AG04450 (cell line): ENCODE measurements around the gene TRAK1. TPM values are rescaled to one million over a fixed set of nuclear protein-coding genes. Genes with fewer than 3 reads are reported as not detected.

ENCODE experiments used
- CTCF ChIA-PET: fragments of 300-600, 350-600 bp; formaldehyde crosslinking; extraction: SDS; loops from one replicate; lab custom pipeline; 2022; ENCODE audit warnings: antibody characterized with exemption, inconsistent platforms; lab: Charles Lee
- POLR2A ChIA-PET: fragments of 350-600 bp; formaldehyde crosslinking; extraction: SDS; loops from one replicate; lab custom pipeline; 2021; ENCODE audit warnings: antibody characterized with exemption, inconsistent platforms; lab: Yijun Ruan, JAX
- DNase-seq: peaks from one replicate; pipeline ENCODE4 v3.0.0-alpha.2; 2011; ENCODE audit warnings: low read depth, low spot score
- H3K27ac ChIP-seq: one replicate; pipeline ENCODE4 v1.5.1; 2012; ENCODE audit warnings: low read depth, low read length, control low read depth
- H3K27me3 ChIP-seq: one replicate; pipeline ENCODE4 v1.6.0; 2012; ENCODE audit warnings: low read length; ENCODE audit not compliant: control insufficient read depth, insufficient read depth
- H3K4me3 ChIP-seq: 2 replicates; pipeline ENCODE4 v1.5.1; 2011; ENCODE audit warnings: mild to moderate bottlenecking, low read depth, low read length, control low read depth
- H3K9me3 ChIP-seq: 2 replicates; pipeline ENCODE4 v1.5.1; 2012; ENCODE audit warnings: low read length; ENCODE audit not compliant: control insufficient read depth, insufficient read depth
- CTCF ChIP-seq: IDR thresholded peaks from 2 replicates; pipeline ENCODE4 v1.5.1; 2011; ENCODE audit warnings: low read depth, low read length, control low read depth, inconsistent platforms
- polyA plus RNA-seq: library from polyadenylated mRNA; depleted of rRNA; stranded (reverse); fragments of >200 nt; gene quantifications from 2 replicates; pipeline ENCODE4 v1.2.3, GENCODE V29; 2011

TRAK1 gene
- polyA plus RNA-seq, 1 experiment = 22.3 TPM

- H3K27me3 ChIP-seq = no peaks in the 10 kb centered on the region
- no peak overlapping the region for H3K4me3 ChIP-seq
- TF ChIP-seq CTCF = no peak
- ChIA-PET CTCF (interaction anchor here (4.9 kb wide), 1 partner anchor 15 kb away, joined by 35 read pairs; no protein-coding TSS in a partner anchor), POLR2A (no interaction called here)
- H3K9me3 ChIP-seq = no peaks in the 10 kb centered on the region
- DNase-seq = no peak
- no peak overlapping the region for H3K27ac ChIP-seq
Measured at GRCh38 chr3:42084586-42084985, 6.6 kb upstream of the TRAK1 start.

- H3K27ac ChIP-seq = no peak overlapping the region
- no peak overlapping the region for H3K4me3 ChIP-seq
- ChIA-PET CTCF (interaction anchor here (0.6 to 4.9 kb wide), 2 partner anchors 14 to 40 kb away, joined by 5 to 35 read pairs; no protein-coding TSS in a partner anchor), POLR2A (no interaction called here)
- DNase-seq = no peak
- H3K27me3 ChIP-seq = no peaks in the 10 kb centered on the region
- H3K9me3 ChIP-seq = no peaks in the 10 kb centered on the region
- TF ChIP-seq CTCF = no peak
Measured at GRCh38 chr3:42085641-42086376, 5.3 kb upstream of the TRAK1 start.

- Histone ChIP-seq H3K9me3 (peaks cover 12% of the 10 kb centered on the region), H3K27ac (no peak overlapping the region), H3K4me3 (no peak overlapping the region), H3K27me3 (no peaks in the 10 kb centered on the region)
- ChIA-PET CTCF (no interaction called here), POLR2A (no interaction called here)
- TF ChIP-seq CTCF = no peak
- DNase-seq = no peak
Measured at GRCh38 chr3:42088803-42089530, 2.2 kb upstream of the TRAK1 start.

GRCh38 chr3:42092006-42092405 lies 849 bp downstream of the TRAK1 start:
- CTCF ChIA-PET = interaction anchor here (0.6 to 1.6 kb wide), 2 partner anchors 8 to 21 kb away, joined by 3 to 9 read pairs; no protein-coding TSS in a partner anchor
- H3K27ac ChIP-seq = no peak overlapping the region
- H3K9me3 ChIP-seq = peaks cover 12% of the 10 kb centered on the region
- no peak overlapping the region for H3K4me3 ChIP-seq
- no peak for DNase-seq
- no peaks in the 10 kb centered on the region for H3K27me3 ChIP-seq
- POLR2A ChIA-PET = no interaction called here
- no peak for TF ChIP-seq CTCF

GRCh38 chr3:42094128-42094527 lies 3.0 kb downstream of the TRAK1 start:
- no peak overlapping the region for H3K27ac ChIP-seq
- H3K27me3 ChIP-seq = no peaks in the 10 kb centered on the region
- ChIA-PET POLR2A (no interaction called here), CTCF (interaction anchor here (0.6 to 1.2 kb wide), 3 partner anchors 53 to 81 kb away, joined by 3 to 6 read pairs (median 3); no protein-coding TSS in a partner anchor)
- H3K9me3 ChIP-seq = peaks cover 12% of the 10 kb centered on the region
- no peak for DNase-seq
- TF ChIP-seq CTCF = no peak
- H3K4me3 ChIP-seq = no peak overlapping the region
